ENCODE results near the gene IFRD2.

IFRD2 gene

DNA sequence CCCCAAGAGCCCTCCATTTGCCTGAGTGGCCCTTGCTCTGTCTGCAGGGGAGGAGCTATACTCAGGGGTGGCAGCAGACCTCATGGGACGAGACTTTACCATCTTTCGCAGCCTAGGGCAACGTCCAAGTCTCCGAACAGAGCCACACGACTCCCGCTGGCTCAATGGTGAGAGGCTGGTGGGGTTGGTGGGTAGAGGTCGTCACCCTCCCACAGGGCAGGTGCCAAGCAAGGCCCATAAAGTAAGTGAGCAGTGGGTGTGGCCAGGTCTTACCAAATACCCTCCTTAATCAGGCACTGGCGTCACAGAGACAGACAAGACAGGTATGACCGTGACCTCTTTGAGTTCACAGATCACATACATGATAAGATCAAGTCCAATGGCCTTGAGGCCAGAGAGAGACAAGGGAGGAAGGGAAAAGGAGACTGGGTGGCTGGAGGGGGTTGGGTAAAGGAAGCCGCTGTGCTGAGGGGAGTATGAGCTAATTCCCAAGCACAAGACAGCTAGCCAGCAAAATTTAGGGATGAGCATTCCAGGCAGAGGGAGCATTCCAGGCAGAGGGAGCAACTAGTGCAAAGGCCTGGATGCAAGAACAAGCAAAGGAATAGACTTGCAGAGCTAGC lies 20.8 kb downstream of the IFRD2 start:
- Histone ChIP-seq H3K79me2 (ENCODE audit: insufficient read depth, low read length) (no peaks in the 10 kb centered on the region), H3F3A (ENCODE audit: low read depth) (no peaks in the 10 kb centered on the region), H3K9me2 (replicated peaks; ENCODE audit: low read depth, low read length) (no peaks in the 10 kb centered on the region), H3K4me1 (ENCODE audit: insufficient read depth, low read length, poor library complexity, severe bottlenecking) (no peaks in the 10 kb centered on the region), H2AFZ (ENCODE audit: low read length) (no peak overlapping the region), H4K20me1 (ENCODE audit: insufficient read depth, low read length, poor library complexity, severe bottlenecking) (no peaks in the 10 kb centered on the region), H3K9me3 (ENCODE audit: insufficient read depth, low read depth, low read length) (no peaks in the 10 kb centered on the region), H3K27me3 (ENCODE audit: insufficient read depth, low read length, poor library complexity, severe bottlenecking) (no peaks in the 10 kb centered on the region), H3K4me3 (ENCODE audit: low read length, poor library complexity, severe bottlenecking) (no peak overlapping the region), H3K4me2 (ENCODE audit: low read depth, low read length, poor library complexity, severe bottlenecking) (no peak overlapping the region), H3K9ac (ENCODE audit: low read depth, low read length, poor library complexity, severe bottlenecking) (no peak overlapping the region), H3K36me3 (ENCODE audit: insufficient read depth, low read length) (no peaks in the 10 kb centered on the region)
- TF ChIP-seq CTCF (conservative IDR thresholded peaks at IDR 0.05; ENCODE audit: low read length): no peak
- TF ChIP-seq EZH2phosphoT487 (IDR thresholded peaks at IDR 0.05; ENCODE audit: borderline replicate concordance): no peak

- H3K27me3 ChIP-seq (ENCODE audit: insufficient read depth, low read length, poor library complexity, severe bottlenecking): no peaks in the 10 kb centered on the region
- no peak overlapping the region for H3K4me2 ChIP-seq (ENCODE audit: low read depth, low read length, poor library complexity, severe bottlenecking)
- H3K9me2 ChIP-seq (replicated peaks; ENCODE audit: low read depth, low read length): no peaks in the 10 kb centered on the region
- H3K36me3 ChIP-seq (ENCODE audit: insufficient read depth, low read length): no peaks in the 10 kb centered on the region
- H3F3A ChIP-seq (ENCODE audit: low read depth): no peaks in the 10 kb centered on the region
- H3K79me2 ChIP-seq (ENCODE audit: insufficient read depth, low read length): no peaks in the 10 kb centered on the region
- H3K9me3 ChIP-seq (ENCODE audit: insufficient read depth, low read depth, low read length): no peaks in the 10 kb centered on the region
- H3K4me3 ChIP-seq (ENCODE audit: low read length, poor library complexity, severe bottlenecking): no peak overlapping the region
- H4K20me1 ChIP-seq (ENCODE audit: insufficient read depth, low read length, poor library complexity, severe bottlenecking): no peaks in the 10 kb centered on the region
- H2AFZ ChIP-seq (ENCODE audit: low read length): no peak overlapping the region
- no peak overlapping the region for H3K9ac ChIP-seq (ENCODE audit: low read depth, low read length, poor library complexity, severe bottlenecking)
- TF ChIP-seq CTCF (conservative IDR thresholded peaks at IDR 0.05; ENCODE audit: low read length): no peak
- no peak for TF ChIP-seq EZH2phosphoT487 (IDR thresholded peaks at IDR 0.05; ENCODE audit: borderline replicate concordance)
- H3K4me1 ChIP-seq (ENCODE audit: insufficient read depth, low read length, poor library complexity, severe bottlenecking): no peaks in the 10 kb centered on the region
Measured at GRCh38 chr3:50270422-50271224, 21.6 kb downstream of the IFRD2 start.

GRCh38 chr3:50269977-50270413 lies 22.2 kb downstream of the IFRD2 start:
- no peaks in the 10 kb centered on the region for H4K20me1 ChIP-seq (ENCODE audit: insufficient read depth, low read length, poor library complexity, severe bottlenecking)
- no peak overlapping the region for H3K4me3 ChIP-seq (ENCODE audit: low read length, poor library complexity, severe bottlenecking)
- no peak overlapping the region for H3K4me2 ChIP-seq (ENCODE audit: low read depth, low read length, poor library complexity, severe bottlenecking)
- no peaks in the 10 kb centered on the region for H3K4me1 ChIP-seq (ENCODE audit: insufficient read depth, low read length, poor library complexity, severe bottlenecking)
- no peaks in the 10 kb centered on the region for H3K79me2 ChIP-seq (ENCODE audit: insufficient read depth, low read length)
- no peaks in the 10 kb centered on the region for H3K36me3 ChIP-seq (ENCODE audit: insufficient read depth, low read length)
- no peaks in the 10 kb centered on the region for H3K9me3 ChIP-seq (ENCODE audit: insufficient read depth, low read depth, low read length)
- H3K27me3 ChIP-seq (ENCODE audit: insufficient read depth, low read length, poor library complexity, severe bottlenecking): no peaks in the 10 kb centered on the region
- no peak overlapping the region for H2AFZ ChIP-seq (ENCODE audit: low read length)
- H3K9me2 ChIP-seq (replicated peaks; ENCODE audit: low read depth, low read length): no peaks in the 10 kb centered on the region
- no peaks in the 10 kb centered on the region for H3F3A ChIP-seq (ENCODE audit: low read depth)
- TF ChIP-seq EZH2phosphoT487 (IDR thresholded peaks at IDR 0.05; ENCODE audit: borderline replicate concordance) (no peak), CTCF (conservative IDR thresholded peaks at IDR 0.05; ENCODE audit: low read length) (no peak)
- H3K9ac ChIP-seq (ENCODE audit: low read depth, low read length, poor library complexity, severe bottlenecking): no peak overlapping the region

Data from Loucy (cell line).